B cell (primary cell): ENCODE measurements around the gene CREB5. TPM values are rescaled to one million over a fixed set of nuclear protein-coding genes. Genes with fewer than 3 reads are reported as not detected.

Source experiments
- ATAC-seq: fragments of 200-7000 bp; cut with Tn5 transposase; one replicate; pipeline ENCODE4 v1.10.0; 2021; ENCODE audit warnings: low read depth, mild to moderate bottlenecking, moderate number of reproducible peaks, moderate library complexity
- CTCF ChIA-PET: fragments of 350-600 bp; sonication (Branson Sonifier 250); formaldehyde crosslinking; loops from one replicate; lab custom pipeline; 2021; ENCODE audit warnings: antibody characterized with exemption, inconsistent platforms; lab: Charles Lee
- POLR2A ChIA-PET: fragments of 350-600 bp; sonication (Branson Sonifier 250); formaldehyde crosslinking; loops from one replicate; lab custom pipeline; 2021; ENCODE audit warnings: antibody characterized with exemption; lab: Charles Lee
- DNase-seq: peaks from one replicate; pipeline ENCODE4 v3.0.0; 2013
- H2AFZ ChIP-seq: 2 replicates; pipeline ENCODE4 v1.6.1; 2012; ENCODE audit warnings: mild to moderate bottlenecking, low read depth, low read length; ENCODE audit not compliant: insufficient read depth, poor library complexity, severe bottlenecking
- H3K27ac ChIP-seq, 2 donors: 1 replicate in 1 of 2; 2 replicates in 1 of 2; pipeline ENCODE4 v1.5.1; 2012 to 2013; ENCODE audit warnings: low read length in 2 of 2, mild to moderate bottlenecking in 2 of 2, moderate library complexity in 1 of 2
- H3K27me3 ChIP-seq, 4 experiments: fragments of 200-600 bp in 1 of 4; sonication (generic) in 1 of 4; replicated peaks in 1 of 4; 1 replicate in 2 of 4; 2 replicates in 2 of 4; pipeline versions ENCODE4 v1.6.1 to v1.7.0; 2013 to 2016; ENCODE audit warnings: low read length in 3 of 4, mild to moderate bottlenecking in 2 of 4, mixed read lengths in 1 of 4, moderate library complexity in 1 of 4; ENCODE audit not compliant: insufficient read depth in 4 of 4, control insufficient read depth in 3 of 4; ENCODE audit errors: control extremely low read depth in 1 of 4
- H3K36me3 ChIP-seq, 2 experiments: replicated peaks in 1 of 2; 1 replicate in 1 of 2; 2 replicates in 1 of 2; pipeline versions ENCODE4 v1.6.1 to v1.7.1; 2013; ENCODE audit warnings: low read length in 1 of 2; ENCODE audit not compliant: insufficient read depth in 2 of 2, control insufficient read depth in 1 of 2; ENCODE audit errors: control extremely low read depth in 1 of 2, extremely low read depth in 1 of 2
- H3K4me1 ChIP-seq, 2 donors: fragments of 200-600 bp in 1 of 2; sonication (generic) in 1 of 2; 1 replicate in 1 of 2; 2 replicates in 1 of 2; pipeline versions ENCODE4 v1.5.1 to v1.6.1; 2013 to 2017; ENCODE audit warnings: low read length in 2 of 2; ENCODE audit not compliant: control insufficient read depth in 2 of 2, insufficient read depth in 2 of 2
- H3K4me2 ChIP-seq: replicated peaks from 2 replicates; pipeline ENCODE3; 2012; ENCODE audit warnings: mild to moderate bottlenecking, low read depth, low read length; ENCODE audit not compliant: poor library complexity, severe bottlenecking
- H3K4me3 ChIP-seq, 5 experiments: fragments of 200-600 bp in 1 of 5; sonication (generic) in 1 of 5; 1 replicate in 3 of 5; 2 replicates in 2 of 5; pipeline versions ENCODE4 v1.5.1 to v1.7.0; 2011 to 2016; ENCODE audit warnings: low read length in 4 of 5, mild to moderate bottlenecking in 4 of 5, low read depth in 2 of 5, control low read depth in 1 of 5, moderate library complexity in 1 of 5; ENCODE audit not compliant: insufficient read depth in 1 of 5; ENCODE audit errors: control extremely low read depth in 1 of 5, extremely low read depth in 1 of 5
- H3K79me2 ChIP-seq: fragments of 200-600 bp; sonication (generic); one replicate; pipeline ENCODE4 v1.6.0; 2016; ENCODE audit warnings: low read length; ENCODE audit not compliant: control insufficient read depth, insufficient read depth
- H3K9ac ChIP-seq: fragments of 200-600 bp; sonication (generic); 2 replicates; pipeline ENCODE4 v1.6.1; 2017; ENCODE audit warnings: mild to moderate bottlenecking, low read length, moderate library complexity
- H3K9me3 ChIP-seq, 3 donors: one replicate each; pipeline versions ENCODE4 v1.6.1 to v1.7.1; 2013; ENCODE audit warnings: low read length in 2 of 3; ENCODE audit not compliant: control insufficient read depth in 2 of 3, insufficient read depth in 1 of 3; ENCODE audit errors: control extremely low read depth in 1 of 3
- H4K20me1 ChIP-seq: 2 replicates; pipeline ENCODE4 v1.6.0; 2012; ENCODE audit warnings: mild to moderate bottlenecking, low read length; ENCODE audit not compliant: insufficient read depth, control insufficient read depth, poor library complexity, severe bottlenecking
- H3K27ac Mint-ChIP-seq: one replicate; pipeline ENCODE4 v1.8.0; 2021; ENCODE audit warnings: mixed read lengths
- H3K27me3 Mint-ChIP-seq: one replicate; pipeline ENCODE4 v1.8.0; 2021; ENCODE audit warnings: mixed read lengths
- H3K4me1 Mint-ChIP-seq: one replicate; pipeline ENCODE4 v1.8.0; 2021; ENCODE audit warnings: mixed read lengths
- H3K4me3 Mint-ChIP-seq: one replicate; pipeline ENCODE4 v1.8.0; 2021; ENCODE audit warnings: mixed read lengths
- H3K9me3 Mint-ChIP-seq: one replicate; pipeline ENCODE4 v1.8.0; 2022; ENCODE audit warnings: mixed read lengths; ENCODE audit not compliant: insufficient read depth
- EZH2 ChIP-seq: IDR thresholded peaks from 2 replicates; pipeline ENCODE4 v1.6.1; 2012; ENCODE audit warnings: borderline replicate concordance, low read depth, mild to moderate bottlenecking, moderate library complexity, low read length; ENCODE audit not compliant: insufficient read depth, poor library complexity, severe bottlenecking
- WGBS: methylation state at CpG from one replicate; pipeline ENCODE4 v1.1.5; 2013; ENCODE audit warnings: missing lambda C conversion rate; ENCODE audit not compliant: insufficient coverage; 5-methylcytosine and 5-hydroxymethylcytosine counted together
- intact Hi-C: fragments of 100-400 bp; cut with micrococcal nuclease; formaldehyde crosslinking; loops from one replicate; pipeline ENCODE4 v1.10.0; 2022
- polyA plus RNA-seq: library from polyadenylated mRNA; depleted of rRNA; stranded (reverse); fragments of >200 nt; gene quantifications from 2 replicates; pipeline ENCODE4 v1.2.3, GENCODE V29; 2012
- total RNA-seq, 2 donors: library from RNA; stranded (reverse); fragments of 120-200 nt in 1 of 2; gene quantifications; 1 replicate in 1 of 2; 2 replicates in 1 of 2; pipeline versions ENCODE4 v1.2.3 to v1.2.4, GENCODE V29; 2013 to 2022
- TF ChIP-seq, protein P1 (sequence below): fragments of 200-600 bp; IDR thresholded peaks from one replicate; pipeline ENCODE4 v1.8.0; 2022; ENCODE audit warnings: antibody characterized with exemption, mild to moderate bottlenecking

The CREB5 gene
- total and polyA plus RNA-seq, 2 donors (not counting 1 experiment from before 2014, with no cell fraction given), result 0.05 to 0.95 TPM

DNA sequence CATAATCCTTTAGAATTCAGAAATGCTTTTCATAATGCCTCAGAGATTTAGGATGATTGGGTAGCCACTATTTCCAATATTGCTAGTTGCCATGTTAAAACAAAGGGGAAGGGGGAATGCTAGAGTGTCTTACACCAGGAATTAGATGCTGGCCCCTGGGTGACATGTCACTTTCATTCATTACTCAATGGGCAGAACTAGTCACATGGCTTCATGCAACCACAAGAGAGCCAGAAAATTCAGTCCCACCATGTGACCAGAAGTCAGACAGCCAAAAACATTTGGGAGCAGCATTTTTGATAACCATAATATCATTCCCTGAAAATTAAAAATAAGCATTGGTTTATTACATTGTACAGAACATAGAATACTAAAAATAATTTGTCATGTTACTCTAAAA, 81.2 kb downstream of the CREB5 start:
- no peaks in the 10 kb centered on the region for H4K20me1 ChIP-seq
- no peaks in the 10 kb centered on the region for H3K4me1 ChIP-seq
- Mint-ChIP-seq H3K27ac (no peak overlapping the region), H3K9me3 (no peaks in the 10 kb centered on the region), H3K27me3 (peaks cover 7% of the 10 kb centered on the region), H3K4me1 (peaks cover 2% of the 10 kb centered on the region), H3K4me3 (no peak overlapping the region)
- TF ChIP-seq EZH2, result no peak
- TF ChIP-seq, protein P1, sequence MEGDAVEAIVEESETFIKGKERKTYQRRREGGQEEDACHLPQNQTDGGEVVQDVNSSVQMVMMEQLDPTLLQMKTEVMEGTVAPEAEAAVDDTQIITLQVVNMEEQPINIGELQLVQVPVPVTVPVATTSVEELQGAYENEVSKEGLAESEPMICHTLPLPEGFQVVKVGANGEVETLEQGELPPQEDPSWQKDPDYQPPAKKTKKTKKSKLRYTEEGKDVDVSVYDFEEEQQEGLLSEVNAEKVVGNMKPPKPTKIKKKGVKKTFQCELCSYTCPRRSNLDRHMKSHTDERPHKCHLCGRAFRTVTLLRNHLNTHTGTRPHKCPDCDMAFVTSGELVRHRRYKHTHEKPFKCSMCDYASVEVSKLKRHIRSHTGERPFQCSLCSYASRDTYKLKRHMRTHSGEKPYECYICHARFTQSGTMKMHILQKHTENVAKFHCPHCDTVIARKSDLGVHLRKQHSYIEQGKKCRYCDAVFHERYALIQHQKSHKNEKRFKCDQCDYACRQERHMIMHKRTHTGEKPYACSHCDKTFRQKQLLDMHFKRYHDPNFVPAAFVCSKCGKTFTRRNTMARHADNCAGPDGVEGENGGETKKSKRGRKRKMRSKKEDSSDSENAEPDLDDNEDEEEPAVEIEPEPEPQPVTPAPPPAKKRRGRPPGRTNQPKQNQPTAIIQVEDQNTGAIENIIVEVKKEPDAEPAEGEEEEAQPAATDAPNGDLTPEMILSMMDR, result no peak
- no peak for ATAC-seq
- H3K36me3 ChIP-seq, result no peaks in the 10 kb centered on the region
- no peak overlapping the region for H3K4me3 ChIP-seq
- no peak overlapping the region for H2AFZ ChIP-seq
- H3K27ac ChIP-seq, result no peak overlapping the region
- H3K27me3 ChIP-seq, result no peaks in the 10 kb centered on the region
- ChIA-PET CTCF (no interaction called here), POLR2A (no interaction called here)
- H3K4me2 ChIP-seq, result no peak overlapping the region
- no peak for DNase-seq
- no peaks in the 10 kb centered on the region for H3K9me3 ChIP-seq
- no peak overlapping the region for H3K9ac ChIP-seq
- H3K79me2 ChIP-seq, result no peaks in the 10 kb centered on the region
- intact Hi-C loops, result no loop called here

- DNase-seq (no peak), ATAC-seq (no peak)
- H3K27me3 Mint-ChIP-seq, result peaks cover 5% of the 10 kb centered on the region
- 78% methylated on average over 1 of the region's 2 CpGs for WGBS
- H2AFZ ChIP-seq, result no peak overlapping the region
- H3K9me3 Mint-ChIP-seq, result no peaks in the 10 kb centered on the region
- no peaks in the 10 kb centered on the region for H3K36me3 ChIP-seq
- H3K4me3 Mint-ChIP-seq, result no peak overlapping the region
- no peaks in the 10 kb centered on the region for H3K79me2 ChIP-seq
- intact Hi-C loops, result no loop called here
- no peak overlapping the region for H3K9ac ChIP-seq
- ChIA-PET CTCF (no interaction called here), POLR2A (no interaction called here)
- H3K4me3 ChIP-seq, result no peak overlapping the region
- H3K4me1 Mint-ChIP-seq, result no peaks in the 10 kb centered on the region
- H3K4me1 ChIP-seq, result no peaks in the 10 kb centered on the region
- no peaks in the 10 kb centered on the region for H3K9me3 ChIP-seq
- no peak overlapping the region for H3K27ac Mint-ChIP-seq
- no peak for TF ChIP-seq EZH2
- TF ChIP-seq, protein P1, result no peak
- H3K27me3 ChIP-seq, result no peaks in the 10 kb centered on the region
- H4K20me1 ChIP-seq, result no peaks in the 10 kb centered on the region
- no peak overlapping the region for H3K27ac ChIP-seq
- H3K4me2 ChIP-seq, result no peak overlapping the region
These were observed 84.7 kb downstream of the CREB5 start for GRCh38 chr7:28497009-28497408.
